Measurements from ENCODE around the gene HYDIN.

DNA sequence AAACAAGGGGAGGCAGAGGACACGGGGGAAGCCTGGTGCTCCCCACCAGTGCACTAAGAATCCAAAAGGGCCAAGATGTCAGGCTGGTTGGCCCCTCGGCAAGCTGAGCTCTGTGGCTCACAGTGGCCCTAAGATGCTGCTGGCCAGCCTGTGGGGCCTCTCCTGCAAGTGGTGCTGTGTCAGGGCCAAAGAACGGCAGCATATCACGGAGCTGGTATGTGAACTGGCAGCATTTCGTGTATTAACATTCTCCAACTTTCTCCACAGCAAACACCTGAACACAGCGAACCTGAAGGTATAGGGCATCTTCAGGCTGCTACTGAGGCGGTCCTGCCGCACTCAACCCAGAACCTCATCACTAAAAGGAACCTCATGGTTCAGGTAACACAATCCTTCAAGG lies 464.3 kb downstream of the HYDIN start:
- TF ChIP-seq MAX (IDR thresholded peaks at IDR 0.05; ENCODE audit: low read depth) (no peak), SIN3A (IDR thresholded peaks at IDR 0.05; ENCODE audit: borderline replicate concordance, low read depth, low read length) (no peak), CTCF (IDR thresholded peaks at IDR 0.05) (no peak), EZH2phosphoT487 (IDR thresholded peaks at IDR 0.05; ENCODE audit: borderline replicate concordance, low read depth) (no peak), NRF1 (IDR thresholded peaks at IDR 0.05; ENCODE audit: low read depth, low read length) (no peak), TAF1 (IDR thresholded peaks at IDR 0.05; ENCODE audit: borderline replicate concordance, low read depth, low read length) (no peak), RXRA (IDR thresholded peaks at IDR 0.05; ENCODE audit: borderline replicate concordance, low read depth) (no peak), POLR2AphosphoS5 (IDR thresholded peaks at IDR 0.05; ENCODE audit: low read depth, low read length) (no peak), NFIC (IDR thresholded peaks at IDR 0.05; ENCODE audit: borderline replicate concordance) (no peak), TCF12 (IDR thresholded peaks at IDR 0.05) (no peak), RAD21 (IDR thresholded peaks at IDR 0.05; ENCODE audit: low read length) (no peak), PBX3 (IDR thresholded peaks at IDR 0.05) (no peak)
- TF ChIP-seq, protein P1, sequence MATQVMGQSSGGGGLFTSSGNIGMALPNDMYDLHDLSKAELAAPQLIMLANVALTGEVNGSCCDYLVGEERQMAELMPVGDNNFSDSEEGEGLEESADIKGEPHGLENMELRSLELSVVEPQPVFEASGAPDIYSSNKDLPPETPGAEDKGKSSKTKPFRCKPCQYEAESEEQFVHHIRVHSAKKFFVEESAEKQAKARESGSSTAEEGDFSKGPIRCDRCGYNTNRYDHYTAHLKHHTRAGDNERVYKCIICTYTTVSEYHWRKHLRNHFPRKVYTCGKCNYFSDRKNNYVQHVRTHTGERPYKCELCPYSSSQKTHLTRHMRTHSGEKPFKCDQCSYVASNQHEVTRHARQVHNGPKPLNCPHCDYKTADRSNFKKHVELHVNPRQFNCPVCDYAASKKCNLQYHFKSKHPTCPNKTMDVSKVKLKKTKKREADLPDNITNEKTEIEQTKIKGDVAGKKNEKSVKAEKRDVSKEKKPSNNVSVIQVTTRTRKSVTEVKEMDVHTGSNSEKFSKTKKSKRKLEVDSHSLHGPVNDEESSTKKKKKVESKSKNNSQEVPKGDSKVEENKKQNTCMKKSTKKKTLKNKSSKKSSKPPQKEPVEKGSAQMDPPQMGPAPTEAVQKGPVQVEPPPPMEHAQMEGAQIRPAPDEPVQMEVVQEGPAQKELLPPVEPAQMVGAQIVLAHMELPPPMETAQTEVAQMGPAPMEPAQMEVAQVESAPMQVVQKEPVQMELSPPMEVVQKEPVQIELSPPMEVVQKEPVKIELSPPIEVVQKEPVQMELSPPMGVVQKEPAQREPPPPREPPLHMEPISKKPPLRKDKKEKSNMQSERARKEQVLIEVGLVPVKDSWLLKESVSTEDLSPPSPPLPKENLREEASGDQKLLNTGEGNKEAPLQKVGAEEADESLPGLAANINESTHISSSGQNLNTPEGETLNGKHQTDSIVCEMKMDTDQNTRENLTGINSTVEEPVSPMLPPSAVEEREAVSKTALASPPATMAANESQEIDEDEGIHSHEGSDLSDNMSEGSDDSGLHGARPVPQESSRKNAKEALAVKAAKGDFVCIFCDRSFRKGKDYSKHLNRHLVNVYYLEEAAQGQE (IDR thresholded peaks at IDR 0.05; ENCODE audit: low read depth, low read length), result no peak
- TF ChIP-seq, protein P2, sequence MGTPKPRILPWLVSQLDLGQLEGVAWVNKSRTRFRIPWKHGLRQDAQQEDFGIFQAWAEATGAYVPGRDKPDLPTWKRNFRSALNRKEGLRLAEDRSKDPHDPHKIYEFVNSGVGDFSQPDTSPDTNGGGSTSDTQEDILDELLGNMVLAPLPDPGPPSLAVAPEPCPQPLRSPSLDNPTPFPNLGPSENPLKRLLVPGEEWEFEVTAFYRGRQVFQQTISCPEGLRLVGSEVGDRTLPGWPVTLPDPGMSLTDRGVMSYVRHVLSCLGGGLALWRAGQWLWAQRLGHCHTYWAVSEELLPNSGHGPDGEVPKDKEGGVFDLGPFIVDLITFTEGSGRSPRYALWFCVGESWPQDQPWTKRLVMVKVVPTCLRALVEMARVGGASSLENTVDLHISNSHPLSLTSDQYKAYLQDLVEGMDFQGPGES (IDR thresholded peaks at IDR 0.05; ENCODE audit: low read depth, low read length), result no peak
